Kidney (tissue), 14 donors: ENCODE data around the gene ACOT9. TPM values are rescaled to one million over a fixed set of nuclear protein-coding genes. Genes with fewer than 3 reads are reported as not detected.

Experiments
- DNase-seq, 5 donors: peaks; one replicate each; pipeline ENCODE4 v3.0.0-alpha.2; 2013 to 2020
- FAIRE-seq: peaks from 2 replicates; lab custom pipeline; 2012; peaks lifted over from hg19 to GRCh38; lab: Jason Lieb, UNC
- H3K27ac ChIP-seq, 2 donors: one replicate each; pipeline ENCODE4 v1.7.0; 2013; ENCODE audit warnings: low read depth in 2 of 2, low read length in 2 of 2, inconsistent platforms in 1 of 2
- H3K27me3 ChIP-seq: one replicate; pipeline ENCODE4 v1.7.1; 2013; ENCODE audit warnings: low read length, inconsistent platforms; ENCODE audit not compliant: control insufficient read depth, insufficient read depth
- H3K36me3 ChIP-seq, 3 donors: one replicate each; pipeline versions ENCODE4 v1.7.0 to v1.7.1; 2013; ENCODE audit warnings: low read length in 3 of 3, control low read depth in 1 of 3, inconsistent platforms in 1 of 3; ENCODE audit not compliant: insufficient read depth in 3 of 3, control insufficient read depth in 2 of 3
- H3K4me1 ChIP-seq, 3 donors: one replicate each; pipeline versions ENCODE4 v1.7.0 to v1.7.1; 2013; ENCODE audit warnings: low read length in 3 of 3, inconsistent platforms in 1 of 3, low read depth in 1 of 3; ENCODE audit not compliant: control insufficient read depth in 2 of 3, insufficient read depth in 2 of 3
- H3K4me3 ChIP-seq, 3 donors: one replicate each; pipeline versions ENCODE4 v1.7.0 to v1.8.1; 2013; ENCODE audit warnings: low read length in 3 of 3, control low read depth in 1 of 3, inconsistent platforms in 1 of 3
- H3K9ac ChIP-seq, 3 donors: one replicate each; pipeline versions ENCODE4 v1.7.0 to v1.7.1; 2013; ENCODE audit warnings: low read length in 3 of 3, control low read depth in 1 of 3, inconsistent platforms in 1 of 3
- H3K9me3 ChIP-seq, 3 donors: one replicate each; pipeline versions ENCODE4 v1.7.0 to v1.7.1; 2013; ENCODE audit warnings: low read length in 3 of 3, control low read depth in 1 of 3, inconsistent platforms in 1 of 3; ENCODE audit not compliant: control insufficient read depth in 2 of 3, insufficient read depth in 1 of 3
- CTCF ChIP-seq: IDR thresholded peaks from 3 replicates; pipeline ENCODE4 v1.5.1; 2012; ENCODE audit warnings: mild to moderate bottlenecking, moderate library complexity, borderline replicate concordance; ENCODE audit not compliant: insufficient read depth; ENCODE audit errors: extremely low read depth
- intact Hi-C: fragments of 100-400 bp; cut with DNase I; formaldehyde crosslinking; loops from one replicate; pipeline ENCODE4 v1.11.1; 2022
- polyA plus RNA-seq: library from polyadenylated mRNA; stranded (reverse); fragments of 350-450 nt; fragmentation: Illumina TruSeq; extraction: RNeasy Lipid Tissue Mini Kit (QIAGEN cat#74804); gene quantifications from one replicate; pipeline ENCODE4 v1.2.3, GENCODE V29; 2014; ENCODE audit warnings: low read depth, low replicate concordance; ENCODE audit not compliant: insufficient read depth
- total RNA-seq: library from RNA; stranded (reverse); fragmentation: NEBNext Ultra II Directional; extraction: Animal tissue kit (Norgen Biotek cat#: 25700); gene quantifications from one replicate; pipeline ENCODE4 v1.2.1, GENCODE V29; 2021
- donor health status: control.
- donor health status: control.
- donor health status: control.
- donor health status: control.
- donor health status: control.
- donor health status: DM: yes; HTN: yes; CAD: no.
- donor health status: Normal renal cell carcinoma (clear cell type).

ACOT9 gene
- total and polyA plus RNA-seq, 2 donors from 2014 or later, result 24.9 to 42.7 TPM

GRCh38 chrX:23659339-23659738, 83.7 kb downstream of the ACOT9 start:
- H3K9ac ChIP-seq, result no peak overlapping the region
- no peaks in the 10 kb centered on the region for H3K4me1 ChIP-seq
- FAIRE-seq (no peak), DNase-seq (no peak)
- H3K36me3 ChIP-seq, result no peaks in the 10 kb centered on the region
- intact Hi-C loops, result no loop called here
- H3K27me3 ChIP-seq, result no peaks in the 10 kb centered on the region
- TF ChIP-seq CTCF, result no peak
- H3K4me3 ChIP-seq, result no peak overlapping the region
- H3K27ac ChIP-seq, result no peak overlapping the region
- H3K9me3 ChIP-seq, result no peaks in the 10 kb centered on the region

- no peak for TF ChIP-seq CTCF
- Histone ChIP-seq H3K9ac (no peak overlapping the region), H3K27me3 (peaks cover 3% of the 10 kb centered on the region), H3K9me3 (no peaks in the 10 kb centered on the region), H3K36me3 (no peaks in the 10 kb centered on the region), H3K4me1 (no peaks in the 10 kb centered on the region), H3K27ac (no peak overlapping the region), H3K4me3 (no peak overlapping the region)
- intact Hi-C loops, result no loop called here
- FAIRE-seq, result no peak
- no peak for DNase-seq
These were observed 86.4 kb downstream of the ACOT9 start for GRCh38 chrX:23656684-23657083.

GRCh38 chrX:23656091-23656490, 87.0 kb downstream of the ACOT9 start:
- intact Hi-C loops, result no loop called here
- DNase-seq (no peak), FAIRE-seq (no peak)
- no peak for TF ChIP-seq CTCF
- Histone ChIP-seq H3K4me3 (no peak overlapping the region), H3K4me1 (no peaks in the 10 kb centered on the region), H3K9ac (no peak overlapping the region), H3K27ac (no peak overlapping the region), H3K36me3 (no peaks in the 10 kb centered on the region), H3K9me3 (no peaks in the 10 kb centered on the region), H3K27me3 (peaks cover 3% of the 10 kb centered on the region)

Other genes starting within 250 kb of the ACOT9 start
- 58.3 TPM for gene PRDX4, start 75.8 kb downstream of the ACOT9 start, total RNA-seq
- gene PRDX4, start 75.8 kb downstream of the ACOT9 start, polyA plus RNA-seq, result 77.7 TPM
- 417 TPM for gene SAT1, start 39.9 kb upstream of the ACOT9 start, total RNA-seq
- 574 TPM for gene SAT1, start 39.9 kb upstream of the ACOT9 start, polyA plus RNA-seq
- 30.4 TPM for gene APOO, start 164.7 kb upstream of the ACOT9 start, total RNA-seq
- 110 TPM for gene APOO, start 164.7 kb upstream of the ACOT9 start, polyA plus RNA-seq
- not detected for gene CXorf58, start 164.7 kb upstream of the ACOT9 start, total RNA-seq
- 0.37 TPM for gene CXorf58, start 164.7 kb upstream of the ACOT9 start, polyA plus RNA-seq